ENCODE measurements around the gene SAG.

- TF ChIP-seq CTCF (IDR thresholded peaks at IDR 0.05) (no peak), POLR2A (IDR thresholded peaks at IDR 0.05) (no peak)
Measured at GRCh38 chr2:233346930-233347329, 39.3 kb downstream of the SAG start.

Data from adrenal gland (tissue), 5 donors.